H1 (cell line): ENCODE measurements around the gene PRMT9. TPM values are rescaled to one million over a fixed set of nuclear protein-coding genes. Genes with fewer than 3 reads are reported as not detected.

Experiments used
- BCL11A ChIP-seq, 2 experiments: IDR thresholded peaks; one replicate each; pipeline ENCODE4 v1.6.1; 2011; ENCODE audit warnings: low read depth in 2 of 2, low read length in 2 of 2, mild to moderate bottlenecking in 2 of 2
- RAD21 ChIP-seq, 2 experiments: IDR thresholded peaks in 1 of 2; conservative IDR thresholded peaks in 1 of 2; 2 replicates each; pipeline ENCODE4 v1.6.1; 2011; ENCODE audit warnings: low read depth in 2 of 2, low read length in 2 of 2, improper control_type of control experiment in 1 of 2, inconsistent platforms in 1 of 2, mild to moderate bottlenecking in 1 of 2, moderate library complexity in 1 of 2
- RNF2 ChIP-seq: fragments of 200-900, 300-1000 bp; sonication (generic); IDR thresholded peaks from 2 replicates; pipeline ENCODE4 v1.7.1; 2016; ENCODE audit warnings: borderline replicate concordance, low read depth, mild to moderate bottlenecking, antibody characterized with exemption, low read length; ENCODE audit not compliant: poor library complexity, severe bottlenecking; ENCODE audit errors: missing control alignments
- RXRA ChIP-seq: IDR thresholded peaks from 2 replicates; pipeline ENCODE4 v1.6.1; 2011; ENCODE audit warnings: low read depth, mild to moderate bottlenecking, low read length, moderate library complexity; ENCODE audit not compliant: insufficient read depth
- polyA plus RNA-seq, 7 experiments: library from polyadenylated mRNA; depleted of rRNA in 3 of 7; stranded (reverse) in 5 of 7; unstranded in 2 of 7; fragments of >200 nt in 5 of 7; fragments of 200-250 nt in 2 of 7; gene quantifications; 1 replicate in 5 of 7; 2 replicates in 1 of 7; 4 replicates in 1 of 7; pipeline versions ENCODE4 v1.2.1 to v1.2.3, GENCODE V29; 2011 to 2013; ENCODE audit warnings: missing spikeins in 2 of 7, mixed read lengths in 2 of 7
- total RNA-seq: library from RNA; stranded (reverse); fragmentation: NEBNext Ultra II Directional; extraction: Animal tissue kit (Norgen Biotek cat#: 25700); gene quantifications from 2 replicates; pipeline ENCODE4 v1.2.1, GENCODE V29; 2021
- TF ChIP-seq, protein P1 (sequence below), 3 experiments: IDR thresholded peaks; 1 replicate in 2 of 3; 2 replicates in 1 of 3; pipeline versions ENCODE4 v1.5.1 to v1.6.1; 2011; ENCODE audit warnings: low read length in 3 of 3, mild to moderate bottlenecking in 3 of 3, inconsistent platforms in 2 of 3, low read depth in 1 of 3, moderate library complexity in 1 of 3; ENCODE audit not compliant: insufficient read depth in 1 of 3; ENCODE audit errors: control extremely low read depth in 1 of 3

Gene PRMT9
- total and polyA plus RNA-seq, 2 of the 8 experiments (the other 6 are each of a cell fraction or from before 2014, with no cell fraction given): 3.8 to 9.6 TPM

- TF ChIP-seq, protein P1, sequence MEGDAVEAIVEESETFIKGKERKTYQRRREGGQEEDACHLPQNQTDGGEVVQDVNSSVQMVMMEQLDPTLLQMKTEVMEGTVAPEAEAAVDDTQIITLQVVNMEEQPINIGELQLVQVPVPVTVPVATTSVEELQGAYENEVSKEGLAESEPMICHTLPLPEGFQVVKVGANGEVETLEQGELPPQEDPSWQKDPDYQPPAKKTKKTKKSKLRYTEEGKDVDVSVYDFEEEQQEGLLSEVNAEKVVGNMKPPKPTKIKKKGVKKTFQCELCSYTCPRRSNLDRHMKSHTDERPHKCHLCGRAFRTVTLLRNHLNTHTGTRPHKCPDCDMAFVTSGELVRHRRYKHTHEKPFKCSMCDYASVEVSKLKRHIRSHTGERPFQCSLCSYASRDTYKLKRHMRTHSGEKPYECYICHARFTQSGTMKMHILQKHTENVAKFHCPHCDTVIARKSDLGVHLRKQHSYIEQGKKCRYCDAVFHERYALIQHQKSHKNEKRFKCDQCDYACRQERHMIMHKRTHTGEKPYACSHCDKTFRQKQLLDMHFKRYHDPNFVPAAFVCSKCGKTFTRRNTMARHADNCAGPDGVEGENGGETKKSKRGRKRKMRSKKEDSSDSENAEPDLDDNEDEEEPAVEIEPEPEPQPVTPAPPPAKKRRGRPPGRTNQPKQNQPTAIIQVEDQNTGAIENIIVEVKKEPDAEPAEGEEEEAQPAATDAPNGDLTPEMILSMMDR (IDR thresholded peaks at IDR 0.05; ENCODE audit: control extremely low read depth in 1 of 3, insufficient read depth in 1 of 3, low read depth in 1 of 3, low read length in 3 of 3): peak in 2 of 3 experiments; percentile 63 to 81; a peak in 3 of 4 replicates
- TF ChIP-seq RXRA: no peak
- TF ChIP-seq BCL11A (IDR thresholded peaks at IDR 0.05; ENCODE audit: low read depth in 2 of 2, low read length in 2 of 2): no peak
- TF ChIP-seq RAD21 (IDR thresholded peaks at IDR 0.05 in 1 of 2, conservative IDR thresholded peaks at IDR 0.05 in 1 of 2; ENCODE audit: low read depth in 2 of 2, low read length in 2 of 2): peak; percentile 59 to 73
- no peak for TF ChIP-seq RNF2
- TF ChIP-seq, all 59 proteins: peak for 2
Measured at GRCh38 chr4:147707892-147708672, 24.1 kb upstream of the PRMT9 start (continued).
